Measurements from ENCODE around the gene PIK3C2G. TPM values are rescaled to one million over a fixed set of nuclear protein-coding genes. Genes with fewer than 3 reads are reported as not detected.

The PIK3C2G gene
- total RNA-seq, 1 experiment from 2014 or later: not detected

DNA sequence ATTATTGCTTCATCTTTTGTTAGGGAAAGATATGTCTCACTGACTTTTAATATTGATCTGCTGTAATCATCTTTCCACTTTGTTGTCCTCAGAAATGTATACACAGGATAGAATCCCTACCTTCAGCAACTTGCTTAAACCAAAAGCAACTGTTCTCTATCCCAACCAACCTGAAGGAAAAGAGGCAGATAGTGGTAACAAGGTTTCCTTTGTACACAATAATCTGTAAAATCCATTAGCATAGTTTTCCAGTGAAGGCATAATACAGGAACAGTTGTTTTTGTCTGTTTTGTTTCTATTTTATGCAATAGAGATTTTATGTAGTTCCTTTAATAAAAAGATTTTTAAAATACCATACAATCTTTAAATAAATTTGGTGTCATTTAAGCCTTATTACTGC, 170.5 kb downstream of the PIK3C2G start (continued):
- TF ChIP-seq, protein P1, sequence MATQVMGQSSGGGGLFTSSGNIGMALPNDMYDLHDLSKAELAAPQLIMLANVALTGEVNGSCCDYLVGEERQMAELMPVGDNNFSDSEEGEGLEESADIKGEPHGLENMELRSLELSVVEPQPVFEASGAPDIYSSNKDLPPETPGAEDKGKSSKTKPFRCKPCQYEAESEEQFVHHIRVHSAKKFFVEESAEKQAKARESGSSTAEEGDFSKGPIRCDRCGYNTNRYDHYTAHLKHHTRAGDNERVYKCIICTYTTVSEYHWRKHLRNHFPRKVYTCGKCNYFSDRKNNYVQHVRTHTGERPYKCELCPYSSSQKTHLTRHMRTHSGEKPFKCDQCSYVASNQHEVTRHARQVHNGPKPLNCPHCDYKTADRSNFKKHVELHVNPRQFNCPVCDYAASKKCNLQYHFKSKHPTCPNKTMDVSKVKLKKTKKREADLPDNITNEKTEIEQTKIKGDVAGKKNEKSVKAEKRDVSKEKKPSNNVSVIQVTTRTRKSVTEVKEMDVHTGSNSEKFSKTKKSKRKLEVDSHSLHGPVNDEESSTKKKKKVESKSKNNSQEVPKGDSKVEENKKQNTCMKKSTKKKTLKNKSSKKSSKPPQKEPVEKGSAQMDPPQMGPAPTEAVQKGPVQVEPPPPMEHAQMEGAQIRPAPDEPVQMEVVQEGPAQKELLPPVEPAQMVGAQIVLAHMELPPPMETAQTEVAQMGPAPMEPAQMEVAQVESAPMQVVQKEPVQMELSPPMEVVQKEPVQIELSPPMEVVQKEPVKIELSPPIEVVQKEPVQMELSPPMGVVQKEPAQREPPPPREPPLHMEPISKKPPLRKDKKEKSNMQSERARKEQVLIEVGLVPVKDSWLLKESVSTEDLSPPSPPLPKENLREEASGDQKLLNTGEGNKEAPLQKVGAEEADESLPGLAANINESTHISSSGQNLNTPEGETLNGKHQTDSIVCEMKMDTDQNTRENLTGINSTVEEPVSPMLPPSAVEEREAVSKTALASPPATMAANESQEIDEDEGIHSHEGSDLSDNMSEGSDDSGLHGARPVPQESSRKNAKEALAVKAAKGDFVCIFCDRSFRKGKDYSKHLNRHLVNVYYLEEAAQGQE (IDR thresholded peaks at IDR 0.05; ENCODE audit: low read depth): no peak
- TF ChIP-seq FOSL1 (IDR thresholded peaks at IDR 0.05; ENCODE audit: low read depth): no peak
- no peak for TF ChIP-seq RAD21 (IDR thresholded peaks at IDR 0.05; ENCODE audit: low read depth)
- TF ChIP-seq, protein P2, sequence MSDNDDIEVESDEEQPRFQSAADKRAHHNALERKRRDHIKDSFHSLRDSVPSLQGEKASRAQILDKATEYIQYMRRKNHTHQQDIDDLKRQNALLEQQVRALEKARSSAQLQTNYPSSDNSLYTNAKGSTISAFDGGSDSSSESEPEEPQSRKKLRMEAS (IDR thresholded peaks at IDR 0.05): no peak
- no peak for TF ChIP-seq CEBPB (IDR thresholded peaks at IDR 0.05; ENCODE audit: low read depth)
- no peak for TF ChIP-seq ZNF274 (IDR thresholded peaks at IDR 0.05; ENCODE audit: low read depth, low read length)
- no peak for TF ChIP-seq JUND (IDR thresholded peaks at IDR 0.05)
- TF ChIP-seq SRF (IDR thresholded peaks at IDR 0.05; ENCODE audit: low read depth): no peak
- TF ChIP-seq EGR1 (IDR thresholded peaks at IDR 0.05; ENCODE audit: low read depth): no peak

DNA sequence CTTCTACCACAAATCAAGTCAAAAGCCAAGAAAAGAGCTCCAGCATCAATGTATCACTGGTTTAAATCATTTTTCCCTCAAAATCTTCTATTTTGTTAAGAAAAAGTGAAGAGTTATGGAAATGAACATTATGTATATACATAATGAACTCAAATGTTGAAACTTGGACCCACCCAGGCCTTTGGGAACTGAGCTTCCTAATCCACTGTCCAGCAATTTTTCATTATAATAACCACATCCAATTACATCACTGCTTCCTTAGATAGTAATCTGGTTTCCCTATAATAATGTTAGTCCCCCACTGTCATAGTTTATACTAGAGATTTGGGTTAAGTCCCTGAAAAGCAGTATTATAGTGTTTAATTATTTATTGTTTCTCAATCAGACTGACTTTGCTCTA, 170.9 kb downstream of the PIK3C2G start:
- H4K20me1 ChIP-seq (ENCODE audit: insufficient read depth): no peaks in the 10 kb centered on the region
- H3K36me3 ChIP-seq (ENCODE audit: control insufficient read depth in 1 of 2, insufficient read depth in 2 of 2, low read length in 2 of 2): no peaks in the 10 kb centered on the region
- peaks cover 0 to 4% of the 10 kb centered on the region in 2 experiments; a peak in 1 of 4 replicates for H3K4me1 ChIP-seq (ENCODE audit: control insufficient read depth in 1 of 2, insufficient read depth in 2 of 2, low read length in 2 of 2)
- CTCF ChIA-PET: no interaction called here
- H3K9me3 ChIP-seq (ENCODE audit: control insufficient read depth in 1 of 2, insufficient read depth in 1 of 2, low read depth in 1 of 2, low read length in 2 of 2): no peaks in the 10 kb centered on the region
- intact Hi-C loops (cut with micrococcal nuclease): loop anchor here (5.0 kb wide), 1 partner anchor 855 kb away; no protein-coding TSS in a partner anchor
- H3K4me2 ChIP-seq (ENCODE audit: low read length): no peak overlapping the region
- ATAC-seq: no peak
- H3K4me3 ChIP-seq (replicated peaks in 1 of 2; ENCODE audit: low read depth in 1 of 2, low read length in 2 of 2): no peak overlapping the region
- POLR2A ChIA-PET: no interaction called here
- RAD21 ChIA-PET (ENCODE audit: low non-redundant PET in 1 of 2, low total read pairs in 2 of 2, uncharacterized antibody in 2 of 2, unreplicated experiment in 2 of 2): no interaction called here
- no peak for TF ChIP-seq POLR2A (IDR thresholded peaks at IDR 0.05; ENCODE audit: borderline replicate concordance, extremely low read depth, insufficient read depth, insufficient read length)
- no peak for TF ChIP-seq JUND (IDR thresholded peaks at IDR 0.05)
- TF ChIP-seq, protein P3, sequence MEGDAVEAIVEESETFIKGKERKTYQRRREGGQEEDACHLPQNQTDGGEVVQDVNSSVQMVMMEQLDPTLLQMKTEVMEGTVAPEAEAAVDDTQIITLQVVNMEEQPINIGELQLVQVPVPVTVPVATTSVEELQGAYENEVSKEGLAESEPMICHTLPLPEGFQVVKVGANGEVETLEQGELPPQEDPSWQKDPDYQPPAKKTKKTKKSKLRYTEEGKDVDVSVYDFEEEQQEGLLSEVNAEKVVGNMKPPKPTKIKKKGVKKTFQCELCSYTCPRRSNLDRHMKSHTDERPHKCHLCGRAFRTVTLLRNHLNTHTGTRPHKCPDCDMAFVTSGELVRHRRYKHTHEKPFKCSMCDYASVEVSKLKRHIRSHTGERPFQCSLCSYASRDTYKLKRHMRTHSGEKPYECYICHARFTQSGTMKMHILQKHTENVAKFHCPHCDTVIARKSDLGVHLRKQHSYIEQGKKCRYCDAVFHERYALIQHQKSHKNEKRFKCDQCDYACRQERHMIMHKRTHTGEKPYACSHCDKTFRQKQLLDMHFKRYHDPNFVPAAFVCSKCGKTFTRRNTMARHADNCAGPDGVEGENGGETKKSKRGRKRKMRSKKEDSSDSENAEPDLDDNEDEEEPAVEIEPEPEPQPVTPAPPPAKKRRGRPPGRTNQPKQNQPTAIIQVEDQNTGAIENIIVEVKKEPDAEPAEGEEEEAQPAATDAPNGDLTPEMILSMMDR (IDR thresholded peaks at IDR 0.05 in 2 of 3, conservative IDR thresholded peaks at IDR 0.05 in 1 of 3; ENCODE audit: borderline replicate concordance in 1 of 3, insufficient read depth in 1 of 3, low read depth in 2 of 3, low read length in 2 of 3): no peak
- no peak overlapping the region for H3K27ac ChIP-seq (ENCODE audit: low read depth, low read length)
- no TSS peak for BruUV-seq (replicated peaks)
- no peak overlapping the region for H3K9ac ChIP-seq (ENCODE audit: low read length)
- no peak overlapping the region for H2AFZ ChIP-seq (ENCODE audit: low read depth, low read length, poor library complexity, severe bottlenecking)
- 0 out of 2 replicates have a peak, but pooled peaks cover 4% of the 10 kb centered on the region for H3K9me2 ChIP-seq (ENCODE audit: insufficient read depth)
- no peaks in the 10 kb centered on the region for H3K27me3 ChIP-seq (ENCODE audit: insufficient read depth, low read length)
- no peaks in the 10 kb centered on the region for H3K79me2 ChIP-seq (ENCODE audit: insufficient read depth, low read length)
- DNase-seq (ENCODE audit: low read depth, low spot score): no peak

Measured in HCT116 (cell line).